KOPT-K1 (cell line): Measurements from ENCODE around the gene COQ10B.
"Not testable (repeated sequence)": the region's sequence is repeated elsewhere in the genome, so short reads cannot be mapped to it uniquely, and the experiment has no call there.

Experiments used
- H3K27ac ChIP-seq: fragments of 200-600 bp; sonication (generic); 2 replicates; pipeline ENCODE4 v1.5.1; 2016; ENCODE audit warnings: antibody characterized with exemption, mild to moderate bottlenecking, low read depth, low read length; ENCODE audit not compliant: poor library complexity, severe bottlenecking
- H3K36me3 ChIP-seq: fragments of 200-600 bp; sonication (generic); 2 replicates; pipeline ENCODE4 v1.5.1; 2017; ENCODE audit warnings: antibody characterized with exemption, mild to moderate bottlenecking, low read length, moderate library complexity; ENCODE audit not compliant: insufficient read depth
- H3K9me3 ChIP-seq: fragments of 200-600 bp; sonication (generic); 2 replicates; pipeline ENCODE4 v1.5.1; 2017; ENCODE audit warnings: antibody characterized with exemption, low read length, mild to moderate bottlenecking; ENCODE audit not compliant: insufficient read depth, poor library complexity, severe bottlenecking

The COQ10B gene

DNA sequence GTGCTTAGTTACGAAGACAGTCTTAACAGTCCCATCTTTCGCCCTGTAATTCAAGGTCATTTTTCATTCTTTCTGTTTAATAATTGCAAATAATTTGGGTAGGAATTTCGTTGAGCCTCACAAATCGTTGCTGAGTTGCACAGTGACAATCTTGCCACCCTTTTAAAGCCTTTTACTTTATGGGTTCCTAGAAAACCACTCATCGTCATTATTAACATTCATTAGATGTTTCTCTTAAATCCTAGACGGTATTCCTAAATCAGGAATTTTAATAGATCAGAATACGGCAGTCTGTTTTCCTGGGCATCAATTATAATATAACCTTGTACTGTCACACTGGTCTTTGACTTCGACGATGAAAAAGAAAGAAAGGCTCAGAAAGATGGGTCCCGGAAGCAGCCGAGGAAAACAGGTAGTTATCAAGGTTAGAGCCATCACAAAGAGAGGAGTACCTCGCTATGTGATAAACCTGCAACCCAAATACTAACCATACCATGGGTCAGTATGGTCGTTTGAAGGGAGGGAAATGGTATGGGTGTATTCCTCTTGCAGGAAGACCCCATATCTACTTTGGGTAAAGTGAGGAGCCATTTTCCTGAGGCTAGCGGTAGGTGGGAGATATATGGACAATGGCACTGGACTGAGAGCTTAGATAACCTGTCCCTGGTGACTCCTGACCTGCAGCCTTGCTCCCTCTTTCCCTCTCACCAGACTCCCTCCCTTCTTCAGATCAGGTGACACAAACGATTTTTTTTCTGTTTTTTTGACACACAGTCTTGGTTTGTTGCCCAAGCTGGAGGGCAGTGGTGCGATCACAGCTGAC lies 17.5 kb upstream of the COQ10B start:
- Histone ChIP-seq H3K36me3 (peaks cover 11% of the 10 kb centered on the region; the same call in 1 of the 2 replicates), H3K9me3 (no peaks in the 10 kb centered on the region), H3K27ac (peak overlapping the region; percentile 95)

- Histone ChIP-seq H3K9me3 (no peaks in the 10 kb centered on the region), H3K36me3 (no peaks in the 10 kb centered on the region), H3K27ac (no peak overlapping the region)
Measured at GRCh38 chr2:197437380-197437779, 16.0 kb upstream of the COQ10B start.

- Histone ChIP-seq H3K27ac (no peak overlapping the region), H3K9me3 (no peaks in the 10 kb centered on the region), H3K36me3 (no peaks in the 10 kb centered on the region)
Measured at GRCh38 chr2:197442857-197443256, 10.5 kb upstream of the COQ10B start.

DNA sequence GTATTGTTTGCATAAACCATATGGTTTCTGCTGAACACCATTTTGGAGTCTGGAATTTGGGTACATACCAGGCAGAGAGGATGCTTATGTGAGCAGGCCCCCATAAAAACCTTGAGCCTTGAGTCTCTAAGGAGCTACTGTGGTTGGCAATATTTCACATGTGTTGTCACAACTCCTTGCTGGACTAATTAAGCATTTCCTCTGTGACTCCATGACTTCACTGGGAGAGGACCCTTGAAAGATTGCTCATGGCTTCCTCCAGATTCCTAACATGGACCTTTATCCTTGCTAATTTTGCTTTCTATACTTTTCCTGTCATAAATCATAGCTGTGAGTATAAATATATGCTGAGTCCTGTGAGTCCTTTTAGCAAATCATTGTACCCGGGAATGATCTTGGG lies 7.6 kb upstream of the COQ10B start:
- Histone ChIP-seq H3K27ac (no peak overlapping the region), H3K9me3 (no peaks in the 10 kb centered on the region), H3K36me3 (no peaks in the 10 kb centered on the region)

- Histone ChIP-seq H3K36me3 (no peaks in the 10 kb centered on the region), H3K27ac (no peak overlapping the region), H3K9me3 (no peaks in the 10 kb centered on the region)
Measured at GRCh38 chr2:197446844-197447243, 6.5 kb upstream of the COQ10B start.

DNA sequence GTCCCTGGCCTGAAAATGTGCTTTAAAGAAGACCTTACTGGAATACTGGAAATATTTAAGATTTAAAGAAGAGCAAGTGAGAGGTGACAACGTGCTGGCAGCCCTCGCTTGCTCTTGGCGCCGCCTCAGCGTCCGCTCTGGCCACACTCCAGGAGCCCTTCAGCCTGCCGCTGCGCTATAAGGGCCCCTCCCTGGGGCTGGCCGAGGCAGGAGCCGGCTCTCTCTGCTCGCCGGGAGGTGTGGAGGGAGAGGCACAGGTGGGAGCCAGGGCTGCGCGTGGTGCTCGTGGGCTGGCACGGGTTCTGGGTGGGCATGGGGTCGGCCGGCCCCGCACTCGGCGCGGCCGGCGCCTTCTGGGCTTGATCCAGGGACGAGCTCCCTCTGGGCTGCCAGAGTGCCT lies 2.9 kb upstream of the COQ10B start:
- H3K9me3 ChIP-seq, result no peaks in the 10 kb centered on the region
- no peak overlapping the region for H3K27ac ChIP-seq
- no peaks in the 10 kb centered on the region for H3K36me3 ChIP-seq

- not testable (repeated sequence) for H3K27ac ChIP-seq, H3K9me3 ChIP-seq, H3K36me3 ChIP-seq
Measured at GRCh38 chr2:197450935-197451358, 2.4 kb upstream of the COQ10B start.

GRCh38 chr2:197452754-197453122 lies 614 bp upstream of the COQ10B start:
- Histone ChIP-seq H3K9me3 (no peaks in the 10 kb centered on the region), H3K27ac (peak overlapping the region; percentile 85), H3K36me3 (no peaks in the 10 kb centered on the region)

GRCh38 chr2:197453914-197454398 lies 604 bp downstream of the COQ10B start:
- no peaks in the 10 kb centered on the region for H3K36me3 ChIP-seq
- H3K9me3 ChIP-seq, result no peaks in the 10 kb centered on the region
- H3K27ac ChIP-seq, result peak overlapping the region; percentile 85

DNA sequence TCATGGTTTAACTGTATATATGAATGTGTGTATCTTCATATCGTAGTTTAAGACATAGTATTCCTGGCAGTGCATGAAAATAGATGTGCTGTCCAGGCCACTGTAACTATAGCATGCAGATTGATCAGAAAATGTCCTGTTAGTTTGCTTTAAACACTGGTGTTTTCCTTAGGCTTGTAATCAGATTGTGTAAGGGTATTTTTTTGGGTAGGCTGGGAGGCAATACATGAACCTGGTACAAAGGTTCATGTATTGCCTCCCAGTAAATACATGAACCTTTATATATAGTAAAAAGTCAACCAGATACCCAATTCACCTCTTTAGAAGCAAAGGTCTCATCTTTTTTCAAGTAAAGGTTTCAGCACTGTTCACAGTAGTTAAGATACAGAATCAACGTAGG lies 1.6 kb downstream of the COQ10B start:
- Histone ChIP-seq H3K27ac (peak overlapping the region; percentile 85), H3K9me3 (no peaks in the 10 kb centered on the region)

DNA sequence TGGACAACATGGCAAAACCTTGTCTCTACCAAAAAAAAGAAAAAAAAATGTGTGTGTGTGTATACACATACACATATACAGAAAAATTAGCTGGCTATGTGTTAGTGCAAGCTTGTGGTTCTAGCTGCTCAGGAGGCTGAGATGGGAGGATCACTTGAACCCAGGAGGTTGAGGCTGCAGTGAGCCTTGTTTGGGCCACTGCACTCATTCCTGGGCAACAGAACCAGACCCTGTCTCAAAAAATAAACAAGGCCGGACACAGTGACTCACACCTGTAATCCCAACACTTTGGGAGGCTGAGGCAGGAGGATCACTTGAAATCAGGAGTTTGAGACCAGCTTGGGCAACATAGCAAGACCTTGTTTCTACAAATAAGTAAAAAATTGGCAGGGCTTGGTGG lies 2.1 kb downstream of the COQ10B start:
- Histone ChIP-seq H3K9me3 (no peaks in the 10 kb centered on the region), H3K36me3 (peaks cover 14% of the 10 kb centered on the region), H3K27ac (no peak overlapping the region)

More for the DNA sequence above, 1.6 kb downstream of the COQ10B start:
- peaks cover 9% of the 10 kb centered on the region for H3K36me3 ChIP-seq

GRCh38 chr2:197460649-197461048 lies 7.3 kb downstream of the COQ10B start:
- H3K9me3 ChIP-seq, result no peaks in the 10 kb centered on the region
- no peak overlapping the region for H3K27ac ChIP-seq
- peaks cover 56% of the 10 kb centered on the region for H3K36me3 ChIP-seq

DNA sequence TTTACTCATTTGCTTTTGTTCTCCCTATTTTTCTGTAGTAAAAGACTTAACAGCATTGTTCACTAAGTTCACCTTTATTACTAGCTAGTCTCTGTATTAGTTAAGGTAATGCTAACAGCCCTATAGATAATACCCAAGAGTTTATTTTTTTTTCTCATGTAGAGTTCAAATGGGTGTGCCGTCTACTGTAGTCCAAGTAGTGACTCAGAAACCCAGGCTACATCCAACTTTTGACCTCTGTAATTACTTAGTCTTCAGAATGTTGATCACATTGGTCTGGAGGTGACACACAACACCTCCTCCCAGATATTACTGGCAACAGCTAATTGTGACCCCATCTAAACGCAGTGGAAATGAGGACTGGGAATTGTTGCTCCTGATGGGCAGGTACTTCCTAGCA lies 7.7 kb downstream of the COQ10B start:
- Histone ChIP-seq H3K27ac (no peak overlapping the region), H3K36me3 (peaks cover 60% of the 10 kb centered on the region), H3K9me3 (no peaks in the 10 kb centered on the region)

- Histone ChIP-seq H3K27ac (no peak overlapping the region), H3K36me3 (peaks cover 87% of the 10 kb centered on the region), H3K9me3 (no peaks in the 10 kb centered on the region)
Measured at GRCh38 chr2:197464175-197464574, 10.8 kb downstream of the COQ10B start.

DNA sequence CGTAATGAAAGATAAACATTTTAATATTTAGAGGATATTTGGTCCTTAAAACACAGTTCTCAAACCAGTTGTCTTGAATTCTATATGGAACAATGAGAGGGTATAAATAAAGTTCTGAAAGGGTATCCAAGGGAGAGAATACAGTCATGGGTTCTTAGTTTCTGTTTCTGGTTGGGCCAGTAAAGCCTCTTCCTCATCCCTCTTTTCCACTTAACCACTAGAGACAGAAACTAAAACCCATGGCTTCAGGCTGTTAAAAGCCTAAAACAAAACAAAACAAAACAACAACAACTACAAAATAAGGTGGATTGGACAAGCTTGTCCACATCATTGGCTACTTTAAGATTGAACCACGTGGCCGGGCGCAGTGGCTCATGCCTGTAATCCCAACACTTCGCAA lies 18.8 kb downstream of the COQ10B start:
- Histone ChIP-seq H3K9me3 (no peaks in the 10 kb centered on the region), H3K27ac (no peak overlapping the region), H3K36me3 (peaks cover 97% of the 10 kb centered on the region)

DNA sequence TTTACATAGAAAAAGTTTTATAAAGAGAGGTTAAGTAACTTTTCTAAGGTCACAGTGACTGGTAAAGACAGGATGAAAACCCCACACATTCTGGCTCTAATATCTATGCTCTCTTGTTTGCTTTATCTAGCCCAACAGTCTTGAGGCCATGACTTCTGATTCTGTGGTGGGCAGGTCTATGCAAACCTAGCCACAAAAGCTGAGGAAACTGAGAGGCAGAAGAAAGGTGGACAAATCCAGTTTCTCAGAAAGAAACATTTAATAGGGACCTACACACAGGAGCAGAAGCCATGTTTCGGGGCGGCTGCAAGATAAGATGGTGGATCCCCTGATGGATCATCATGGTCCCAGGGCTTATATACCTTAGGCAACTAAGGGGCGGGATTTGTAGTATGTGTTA lies 24.4 kb downstream of the COQ10B start:
- Histone ChIP-seq H3K9me3 (no peaks in the 10 kb centered on the region), H3K36me3 (peaks cover 75% of the 10 kb centered on the region), H3K27ac (no peak overlapping the region)
